ENCODE results near the gene PHYKPL.

DNA sequence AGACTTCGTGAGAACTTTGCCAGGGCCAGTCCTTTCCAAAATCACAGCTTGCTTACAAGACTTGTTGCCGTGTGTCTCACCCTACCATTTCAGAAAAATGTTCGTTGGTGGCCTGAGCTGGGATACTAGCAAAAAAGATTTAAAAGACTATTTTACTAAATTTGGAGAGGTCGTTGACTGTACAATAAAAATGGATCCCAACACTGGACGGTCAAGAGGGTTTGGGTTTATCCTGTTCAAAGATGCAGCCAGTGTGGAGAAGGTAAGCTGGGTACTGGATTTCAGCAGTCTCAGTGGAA lies 26.9 kb downstream of the PHYKPL start:
- TF ChIP-seq, protein P1, sequence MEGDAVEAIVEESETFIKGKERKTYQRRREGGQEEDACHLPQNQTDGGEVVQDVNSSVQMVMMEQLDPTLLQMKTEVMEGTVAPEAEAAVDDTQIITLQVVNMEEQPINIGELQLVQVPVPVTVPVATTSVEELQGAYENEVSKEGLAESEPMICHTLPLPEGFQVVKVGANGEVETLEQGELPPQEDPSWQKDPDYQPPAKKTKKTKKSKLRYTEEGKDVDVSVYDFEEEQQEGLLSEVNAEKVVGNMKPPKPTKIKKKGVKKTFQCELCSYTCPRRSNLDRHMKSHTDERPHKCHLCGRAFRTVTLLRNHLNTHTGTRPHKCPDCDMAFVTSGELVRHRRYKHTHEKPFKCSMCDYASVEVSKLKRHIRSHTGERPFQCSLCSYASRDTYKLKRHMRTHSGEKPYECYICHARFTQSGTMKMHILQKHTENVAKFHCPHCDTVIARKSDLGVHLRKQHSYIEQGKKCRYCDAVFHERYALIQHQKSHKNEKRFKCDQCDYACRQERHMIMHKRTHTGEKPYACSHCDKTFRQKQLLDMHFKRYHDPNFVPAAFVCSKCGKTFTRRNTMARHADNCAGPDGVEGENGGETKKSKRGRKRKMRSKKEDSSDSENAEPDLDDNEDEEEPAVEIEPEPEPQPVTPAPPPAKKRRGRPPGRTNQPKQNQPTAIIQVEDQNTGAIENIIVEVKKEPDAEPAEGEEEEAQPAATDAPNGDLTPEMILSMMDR (IDR thresholded peaks at IDR 0.05; ENCODE audit: borderline replicate concordance, extremely low read depth, low read length, poor library complexity, severe bottlenecking), result no peak
- no peak for TF ChIP-seq EZH2 (IDR thresholded peaks at IDR 0.05; ENCODE audit: borderline replicate concordance, low read depth, low read length, severe bottlenecking)
